K562 (cell line): ENCODE results near the gene PCBP4. TPM values are rescaled to one million over a fixed set of nuclear protein-coding genes. Genes with fewer than 3 reads are reported as not detected.

Experiments
- BRD4 ChIP-seq: fragments of 200-600 bp; sonication (generic); IDR thresholded peaks from 2 replicates; pipeline ENCODE4 v1.6.1; 2017; ENCODE audit warnings: inconsistent platforms
- CBX5 ChIP-seq: IDR thresholded peaks from 2 replicates; pipeline ENCODE4 v1.6.1; 2014; ENCODE audit warnings: low read depth, borderline replicate concordance
- FOXK2 ChIP-seq, 2 experiments: fragments of 450-650 bp; IDR thresholded peaks in 1 of 2; conservative IDR thresholded peaks in 1 of 2; 2 replicates each; pipeline ENCODE4 v1.6.1; 2016; ENCODE audit warnings: low read depth in 2 of 2, mild to moderate bottlenecking in 1 of 2
- HMGXB4 ChIP-seq: sonication (generic); formaldehyde crosslinking; IDR thresholded peaks from 2 replicates; pipeline ENCODE4 v1.8.1; 2023; ENCODE audit warnings: mild to moderate bottlenecking, missing genetic modification reagents
- NFATC3 ChIP-seq: fragments of 450-650 bp; IDR thresholded peaks from 2 replicates; pipeline ENCODE4 v1.6.1; 2017; ENCODE audit warnings: mild to moderate bottlenecking
- NFE2L1 ChIP-seq: fragments of 450-650 bp; IDR thresholded peaks from 2 replicates; pipeline ENCODE4 v1.6.1; 2016; ENCODE audit warnings: missing genetic modification characterization, low read depth, mild to moderate bottlenecking, missing compliant biosample characterization, moderate library complexity, borderline replicate concordance
- NKRF ChIP-seq: fragments of 450-650 bp; IDR thresholded peaks from 2 replicates; pipeline ENCODE4 v1.6.1; 2016; ENCODE audit warnings: borderline replicate concordance
- NONO ChIP-seq, 2 experiments: fragments of 200-400 bp in 1 of 2; fragments of 450-650 bp in 1 of 2; formaldehyde crosslinking in 1 of 2; IDR thresholded peaks; 2 replicates each; pipeline ENCODE4 v1.6.1; 2017; ENCODE audit warnings: low read depth in 2 of 2, mild to moderate bottlenecking in 2 of 2, moderate library complexity in 2 of 2, low read length in 1 of 2
- PHF8 ChIP-seq: fragments of 200-600 bp; sonication (generic); IDR thresholded peaks from 2 replicates; pipeline ENCODE4 v1.6.1; 2012; ENCODE audit warnings: mixed run types, mild to moderate bottlenecking, inconsistent platforms, low read length, moderate library complexity, borderline replicate concordance
- POLR2B ChIP-seq: fragments of 450-650 bp; IDR thresholded peaks from 2 replicates; pipeline ENCODE4 v1.6.1; 2018; ENCODE audit warnings: low read depth; ENCODE audit not compliant: partially characterized antibody
- SIRT6 ChIP-seq: IDR thresholded peaks from one replicate; pipeline ENCODE4 v1.6.1; 2012; ENCODE audit warnings: low read depth, mild to moderate bottlenecking, control low read depth, inconsistent platforms, low read length, moderate library complexity
- TAF1 ChIP-seq: IDR thresholded peaks from 2 replicates; pipeline ENCODE4 v1.6.1; 2011; ENCODE audit warnings: mild to moderate bottlenecking, low read length, moderate library complexity; ENCODE audit not compliant: insufficient read depth, control insufficient read depth, severe bottlenecking; ENCODE audit errors: extremely low read depth
- TCF7 ChIP-seq: sonication (generic); IDR thresholded peaks from 2 replicates; pipeline ENCODE4 v1.6.1; 2016; ENCODE audit warnings: antibody characterized with exemption, borderline replicate concordance
- ZNF785 ChIP-seq: fragments of 250-450 bp; sonication (Bioruptor Pico); IDR thresholded peaks from 2 replicates; pipeline ENCODE4 v1.4.0; 2020; ENCODE audit warnings: mild to moderate bottlenecking
- polyA plus RNA-seq, 8 experiments: library from polyadenylated mRNA; depleted of rRNA in 4 of 8; stranded (reverse) in 5 of 8; unstranded in 3 of 8; fragments of >200 nt; fragmentation: Nextera tagmentation in 2 of 8; fragmentation: Illumina TruSeq in 1 of 8; extraction: Ambion mirVana in 2 of 8; extraction: Trizol in 1 of 8; gene quantifications; 2 replicates each; pipeline versions ENCODE4 v1.2.1 to v1.2.3, GENCODE V29; 2011 to 2014; ENCODE audit warnings: inconsistent platforms in 1 of 8, missing spikeins in 1 of 8
- total RNA-seq, 7 experiments: library from RNA; depleted of rRNA in 6 of 7; stranded (reverse); fragments of >200 nt in 6 of 7; fragmentation: Illumina TruSeq in 2 of 7; extraction: Trizol in 2 of 7; gene quantifications; 2 replicates each; pipeline versions ENCODE4 v1.2.1 to v1.2.3, GENCODE V29; 2011 to 2021; ENCODE audit warnings: low replicate concordance in 1 of 7

The PCBP4 gene
- total and polyA plus RNA-seq, 9 of the 15 experiments (the other 6 are each of a cell fraction or from before 2014, with no cell fraction given), result 0.06 to 5.8 (median 2.6) TPM

- no peak for TF ChIP-seq HMGXB4
- no peak for TF ChIP-seq CBX5
- TF ChIP-seq TCF7, result no peak
- no peak for TF ChIP-seq NFE2L1 (tag)
- peak; percentile 7 for TF ChIP-seq TAF1
- peak; percentile 93 for TF ChIP-seq POLR2B
- no peak for TF ChIP-seq SIRT6
- TF ChIP-seq PHF8, result peak; percentile 56
- TF ChIP-seq FOXK2 (conservative IDR thresholded peaks at IDR 0.05 in 1 of 2, IDR thresholded peaks at IDR 0.05 in 1 of 2; ENCODE audit: low read depth in 2 of 2), result 0 out of 4 replicates have a peak, but pooled peaks have one; percentile 17 to 18
- TF ChIP-seq BRD4, result peak; percentile 27; the same call in 1 of the 2 replicates
- TF ChIP-seq ZNF785 (CRISPR knock-in tag), result no peak
- no peak for TF ChIP-seq NFATC3
- 0 out of 4 replicates have a peak, but pooled peaks of 1 of the 2 experiments have one; percentile 29 for TF ChIP-seq NONO (IDR thresholded peaks at IDR 0.05; ENCODE audit: low read depth in 2 of 2, low read length in 1 of 2)
- peak; percentile 68; the same call in 1 of the 2 replicates for TF ChIP-seq NKRF
Measured at GRCh38 chr3:51983578-51984268, 16.5 kb upstream of the PCBP4 start (continued).
